Measurements from ENCODE around the gene CST7. TPM values are rescaled to one million over a fixed set of nuclear protein-coding genes. Genes with fewer than 3 reads are reported as not detected.

CST7 gene
- total and polyA plus RNA-seq, 2 donors: 15.5 to 41.9 TPM

DNA sequence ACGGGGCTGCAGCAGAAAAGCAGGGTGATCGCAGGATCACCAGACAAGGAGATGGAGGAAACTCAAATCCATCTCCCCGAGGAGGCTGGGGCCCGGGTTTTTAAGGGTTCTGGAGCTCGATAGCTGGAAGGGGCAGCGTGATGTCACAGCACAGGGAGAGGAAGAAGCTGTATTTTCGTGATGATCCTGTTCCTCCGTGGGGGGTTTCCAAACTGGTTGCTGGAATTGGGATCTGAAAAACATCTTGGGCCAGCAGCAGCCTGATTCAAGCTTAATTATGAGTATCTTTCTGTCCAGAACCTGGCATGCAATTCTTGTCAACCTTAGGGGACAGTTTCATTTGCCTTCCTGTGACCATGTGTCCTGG lies 4.1 kb downstream of the CST7 start:
- Histone ChIP-seq H3K4me3 (ENCODE audit: low read length in 2 of 2) (no peak overlapping the region), H3K36me3 (ENCODE audit: control insufficient read depth in 2 of 2, insufficient read depth in 2 of 2, low read length in 1 of 2) (peaks cover 3 to 16% of the 10 kb centered on the region in 2 donors), H3K9me3 (ENCODE audit: control insufficient read depth in 2 of 2, insufficient read depth in 1 of 2, low read length in 1 of 2) (no peaks in the 10 kb centered on the region), H3K27me3 (ENCODE audit: control insufficient read depth in 2 of 2, insufficient read depth in 1 of 2, low read length in 1 of 2) (no peaks in the 10 kb centered on the region), H3K4me1 (ENCODE audit: control insufficient read depth in 2 of 2, insufficient read depth in 2 of 2, low read length in 2 of 2) (peaks cover 15 to 40% of the 10 kb centered on the region in 2 donors), H3K27ac (ENCODE audit: low read depth in 1 of 2, low read length in 1 of 2) (peak overlapping the region in 1 of 2 donors; percentile 65)
- WGBS: 96% methylated on average over 8 of the region's 8 CpGs
- DNase-seq (ENCODE audit: low read depth in 6 of 9, low spot score in 9 of 9): no peak

DNA sequence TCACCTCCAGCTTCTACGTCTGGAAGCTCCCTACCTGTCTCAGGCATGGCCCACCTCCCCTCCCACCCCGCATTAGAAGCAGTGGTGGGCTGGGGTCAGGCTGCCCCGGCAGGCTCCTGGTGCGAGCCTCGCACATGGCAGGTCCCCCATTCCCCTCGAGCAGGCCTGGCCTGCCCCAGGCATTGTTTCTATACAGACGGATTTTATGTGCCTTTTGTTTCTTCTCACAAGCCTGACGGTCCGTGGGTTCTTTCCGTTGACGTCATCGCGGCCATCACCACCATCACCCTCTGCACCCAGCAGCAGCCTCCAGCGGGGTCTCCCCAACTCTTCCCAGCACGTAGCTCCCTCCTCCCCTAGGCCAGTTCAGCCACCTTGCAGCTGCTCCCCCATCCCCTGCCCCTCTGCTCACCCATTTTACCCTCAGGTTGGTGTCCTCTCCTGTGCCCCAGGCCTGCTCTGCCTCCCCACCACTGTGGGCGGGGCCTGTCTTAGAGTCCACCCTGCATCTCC lies 4.6 kb downstream of the CST7 start:
- Histone ChIP-seq H3K9me3 (ENCODE audit: control insufficient read depth in 2 of 2, insufficient read depth in 1 of 2, low read length in 1 of 2) (no peaks in the 10 kb centered on the region), H3K4me1 (ENCODE audit: control insufficient read depth in 2 of 2, insufficient read depth in 2 of 2, low read length in 2 of 2) (peaks cover 14 to 38% of the 10 kb centered on the region in 2 donors), H3K36me3 (ENCODE audit: control insufficient read depth in 2 of 2, insufficient read depth in 2 of 2, low read length in 1 of 2) (peaks cover 3 to 21% of the 10 kb centered on the region in 2 donors), H3K27me3 (ENCODE audit: control insufficient read depth in 2 of 2, insufficient read depth in 1 of 2, low read length in 1 of 2) (no peaks in the 10 kb centered on the region), H3K27ac (ENCODE audit: low read depth in 1 of 2, low read length in 1 of 2) (peak overlapping the region in 1 of 2 donors; percentile 65), H3K4me3 (ENCODE audit: low read length in 2 of 2) (no peak overlapping the region)
- WGBS: 95% methylated on average over 16 of the region's 16 CpGs
- no peak for DNase-seq (ENCODE audit: low read depth in 6 of 9, low spot score in 9 of 9)

DNA sequence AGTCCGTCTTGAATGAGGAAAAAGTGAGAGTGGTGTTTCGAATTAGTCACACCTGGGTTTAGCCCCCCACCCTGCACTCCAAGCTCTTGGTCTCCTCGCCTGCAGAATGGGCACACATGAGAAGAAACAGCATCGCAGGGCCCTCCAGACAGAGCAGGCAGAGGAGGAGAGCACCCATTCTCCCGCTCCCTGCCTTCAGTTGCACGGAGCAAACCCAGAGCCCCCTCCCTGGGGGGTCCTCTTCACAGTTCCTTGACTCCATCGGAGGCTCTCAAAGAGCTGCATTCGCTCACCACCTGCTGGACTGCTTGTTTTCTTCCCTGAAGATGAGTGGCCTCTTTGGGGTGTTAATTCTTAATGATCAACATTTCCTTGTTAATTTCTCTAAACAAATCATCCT lies 5.1 kb downstream of the CST7 start:
- peaks cover 8 to 25% of the 10 kb centered on the region in 2 donors for H3K36me3 ChIP-seq (ENCODE audit: control insufficient read depth in 2 of 2, insufficient read depth in 2 of 2, low read length in 1 of 2)
- WGBS: 91% methylated on average over 8 of the region's 8 CpGs
- no peak for DNase-seq (ENCODE audit: low read depth in 6 of 9, low spot score in 9 of 9)
- H3K27ac ChIP-seq (ENCODE audit: low read depth in 1 of 2, low read length in 1 of 2): peak overlapping the region; percentile 50 to 65
- H3K27me3 ChIP-seq (ENCODE audit: control insufficient read depth in 2 of 2, insufficient read depth in 1 of 2, low read length in 1 of 2): no peaks in the 10 kb centered on the region
- H3K4me3 ChIP-seq (ENCODE audit: low read length in 2 of 2): no peak overlapping the region
- H3K9me3 ChIP-seq (ENCODE audit: control insufficient read depth in 2 of 2, insufficient read depth in 1 of 2, low read length in 1 of 2): no peaks in the 10 kb centered on the region
- peaks cover 10 to 33% of the 10 kb centered on the region in 2 donors for H3K4me1 ChIP-seq (ENCODE audit: control insufficient read depth in 2 of 2, insufficient read depth in 2 of 2, low read length in 2 of 2)

DNA sequence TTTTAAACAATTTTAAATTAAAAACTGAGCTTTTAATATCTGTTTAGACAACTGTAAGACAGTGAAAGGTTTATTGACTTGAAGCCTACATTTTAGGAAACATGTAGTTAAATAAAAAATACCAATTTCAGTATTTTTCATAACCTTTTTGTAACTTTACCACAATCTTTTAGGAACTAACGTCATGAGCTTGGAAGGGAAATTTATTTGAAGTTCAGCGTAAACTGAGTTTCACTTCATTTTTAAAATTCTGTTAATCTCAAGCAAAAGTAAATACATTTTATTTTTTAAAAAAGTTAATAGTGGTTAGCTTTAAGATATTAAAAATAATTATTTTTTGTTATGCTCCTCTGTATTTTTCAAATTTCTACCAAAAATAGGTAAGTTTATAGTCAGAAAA lies 5.5 kb downstream of the CST7 start:
- Histone ChIP-seq H3K4me1 (ENCODE audit: control insufficient read depth in 2 of 2, insufficient read depth in 2 of 2, low read length in 2 of 2) (peaks cover 5 to 29% of the 10 kb centered on the region in 2 donors), H3K27ac (ENCODE audit: low read depth in 1 of 2, low read length in 1 of 2) (peak overlapping the region in 1 of 2 donors; percentile 72), H3K27me3 (ENCODE audit: control insufficient read depth in 2 of 2, insufficient read depth in 1 of 2, low read length in 1 of 2) (no peaks in the 10 kb centered on the region), H3K4me3 (ENCODE audit: low read length in 2 of 2) (no peak overlapping the region), H3K9me3 (ENCODE audit: control insufficient read depth in 2 of 2, insufficient read depth in 1 of 2, low read length in 1 of 2) (no peaks in the 10 kb centered on the region), H3K36me3 (ENCODE audit: control insufficient read depth in 2 of 2, insufficient read depth in 2 of 2, low read length in 1 of 2) (peaks cover 10 to 28% of the 10 kb centered on the region in 2 donors)
- no peak for DNase-seq (ENCODE audit: low read depth in 6 of 9, low spot score in 9 of 9)
- WGBS: 86% methylated on average over 2 of the region's 2 CpGs

DNA sequence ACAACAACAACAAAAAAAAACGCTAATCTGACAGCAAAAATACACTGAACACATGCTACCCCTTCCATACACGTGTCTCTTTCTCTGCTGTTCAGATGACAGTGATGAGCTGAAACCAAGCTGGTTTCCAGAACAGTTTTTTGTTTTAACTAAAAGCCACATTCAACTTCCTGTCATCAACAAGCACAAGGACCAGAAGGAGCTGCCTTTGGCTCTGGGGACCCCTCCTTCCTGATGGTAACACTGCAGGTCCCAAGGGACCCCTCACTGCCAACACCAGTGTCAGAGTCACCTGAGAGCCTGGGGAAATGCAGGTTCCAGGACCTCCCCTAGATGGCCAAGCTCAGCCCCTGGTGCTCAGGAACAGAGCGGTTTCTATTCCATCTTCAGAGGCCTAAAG lies 6.0 kb downstream of the CST7 start:
- Histone ChIP-seq H3K36me3 (ENCODE audit: control insufficient read depth in 2 of 2, insufficient read depth in 2 of 2, low read length in 1 of 2) (peaks cover 11 to 33% of the 10 kb centered on the region in 2 donors), H3K27ac (ENCODE audit: low read depth in 1 of 2, low read length in 1 of 2) (peak overlapping the region; percentile 26 to 72), H3K27me3 (ENCODE audit: control insufficient read depth in 2 of 2, insufficient read depth in 1 of 2, low read length in 1 of 2) (no peaks in the 10 kb centered on the region), H3K4me1 (ENCODE audit: control insufficient read depth in 2 of 2, insufficient read depth in 2 of 2, low read length in 2 of 2) (peaks cover 5 to 25% of the 10 kb centered on the region in 2 donors), H3K4me3 (ENCODE audit: low read length in 2 of 2) (no peak overlapping the region), H3K9me3 (ENCODE audit: control insufficient read depth in 2 of 2, insufficient read depth in 1 of 2, low read length in 1 of 2) (no peaks in the 10 kb centered on the region)
- peak in 8 of 9 donors; percentile 22 to 82 (median 46) for DNase-seq (ENCODE audit: low read depth in 6 of 9, low spot score in 9 of 9)
- 33% methylated on average over 3 of the region's 3 CpGs for WGBS

DNA sequence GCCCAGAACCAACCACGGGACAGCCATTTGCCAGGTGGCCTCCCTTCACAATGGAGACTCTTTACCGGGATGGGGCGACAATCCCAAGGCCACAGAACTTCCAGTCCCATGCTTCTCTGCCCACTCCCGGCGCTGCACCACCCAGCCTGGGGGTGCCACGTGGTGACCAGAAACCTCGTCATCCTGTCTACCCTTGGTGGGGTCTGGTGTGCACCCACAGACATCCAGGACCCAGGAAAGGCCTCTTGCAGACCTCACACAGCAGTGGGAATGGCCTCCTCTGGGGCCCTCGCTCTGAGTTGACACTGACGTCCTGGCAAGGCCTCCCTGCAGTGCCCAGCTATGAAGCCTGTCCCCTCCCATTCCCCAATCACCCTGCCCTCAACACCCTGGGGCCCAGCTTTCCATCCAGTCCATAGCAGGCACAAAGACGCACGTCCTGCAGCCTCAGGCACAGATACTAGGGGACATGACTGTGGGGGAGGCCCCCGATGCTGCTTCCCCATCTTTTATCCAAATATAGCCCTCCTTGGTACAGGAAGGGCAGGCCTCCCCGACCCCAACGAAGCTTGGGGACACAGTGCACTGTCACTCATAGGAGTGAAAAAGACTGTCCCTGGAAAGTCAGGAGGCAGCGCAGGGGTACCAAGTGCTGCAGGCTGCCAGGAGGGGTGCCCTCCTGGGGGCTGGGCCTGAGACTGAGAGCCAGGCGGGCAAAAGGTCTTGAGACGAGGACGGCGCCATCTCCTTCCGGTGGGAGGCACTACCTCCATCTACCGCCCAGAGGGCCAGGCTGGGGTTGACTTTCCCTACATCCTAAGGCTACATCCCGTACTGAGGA lies 7.2 kb downstream of the CST7 start:
- 97% methylated on average over 22 of the region's 22 CpGs for WGBS
- DNase-seq (ENCODE audit: low read depth in 6 of 9, low spot score in 9 of 9): no peak
- no peak overlapping the region for H3K27ac ChIP-seq (ENCODE audit: low read depth in 1 of 2, low read length in 1 of 2)
- no peaks in the 10 kb centered on the region for H3K27me3 ChIP-seq (ENCODE audit: control insufficient read depth in 2 of 2, insufficient read depth in 1 of 2, low read length in 1 of 2)
- H3K4me1 ChIP-seq (ENCODE audit: control insufficient read depth in 2 of 2, insufficient read depth in 2 of 2, low read length in 2 of 2): peaks cover 5 to 23% of the 10 kb centered on the region in 2 donors
- no peaks in the 10 kb centered on the region for H3K9me3 ChIP-seq (ENCODE audit: control insufficient read depth in 2 of 2, insufficient read depth in 1 of 2, low read length in 1 of 2)
- peaks cover 12 to 40% of the 10 kb centered on the region in 2 donors for H3K36me3 ChIP-seq (ENCODE audit: control insufficient read depth in 2 of 2, insufficient read depth in 2 of 2, low read length in 1 of 2)
- no peak overlapping the region for H3K4me3 ChIP-seq (ENCODE audit: low read length in 2 of 2)

DNA sequence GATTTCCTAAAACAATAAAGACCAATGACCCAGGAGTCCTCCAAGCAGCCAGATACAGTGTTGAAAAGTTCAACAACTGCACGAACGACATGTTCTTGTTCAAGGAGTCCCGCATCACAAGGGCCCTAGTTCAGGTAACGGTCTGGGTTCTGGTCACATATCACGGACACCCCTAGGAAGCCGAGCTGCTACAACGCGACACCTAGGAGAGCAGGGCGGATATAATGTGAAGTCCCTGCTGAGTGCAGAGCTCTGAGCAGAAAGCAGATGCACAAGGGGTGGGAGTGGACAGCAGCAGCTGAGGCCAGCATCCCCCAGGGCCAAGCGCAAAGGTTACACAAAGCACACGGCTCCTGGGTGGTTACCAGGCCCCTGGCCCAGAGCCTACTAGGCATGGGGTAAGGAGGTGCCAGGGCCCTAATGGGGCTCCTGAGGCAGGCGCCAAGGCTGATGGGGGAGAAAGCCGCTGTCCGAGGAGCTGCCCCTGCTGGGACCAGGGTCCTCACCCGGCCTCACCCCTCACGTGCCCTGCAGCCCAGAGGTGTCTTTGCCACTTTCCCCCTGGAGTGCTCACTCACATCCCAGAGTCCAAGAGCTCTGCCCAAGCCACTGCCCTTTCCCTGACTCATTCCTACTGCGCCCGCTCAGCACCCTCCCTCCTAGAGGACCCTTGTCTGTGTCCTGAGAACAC lies 8.4 kb downstream of the CST7 start:
- Histone ChIP-seq H3K27me3 (ENCODE audit: control insufficient read depth in 2 of 2, insufficient read depth in 1 of 2, low read length in 1 of 2) (no peaks in the 10 kb centered on the region), H3K9me3 (ENCODE audit: control insufficient read depth in 2 of 2, insufficient read depth in 1 of 2, low read length in 1 of 2) (no peaks in the 10 kb centered on the region), H3K4me3 (ENCODE audit: low read length in 2 of 2) (no peak overlapping the region), H3K27ac (ENCODE audit: low read depth in 1 of 2, low read length in 1 of 2) (no peak overlapping the region), H3K36me3 (ENCODE audit: control insufficient read depth in 2 of 2, insufficient read depth in 2 of 2, low read length in 1 of 2) (peaks cover 21 to 48% of the 10 kb centered on the region in 2 donors), H3K4me1 (ENCODE audit: control insufficient read depth in 2 of 2, insufficient read depth in 2 of 2, low read length in 2 of 2) (peaks cover 5 to 21% of the 10 kb centered on the region in 2 donors)
- WGBS: 98% methylated on average over 18 of the region's 18 CpGs
- no peak for DNase-seq (ENCODE audit: low read depth in 6 of 9, low spot score in 9 of 9)

DNA sequence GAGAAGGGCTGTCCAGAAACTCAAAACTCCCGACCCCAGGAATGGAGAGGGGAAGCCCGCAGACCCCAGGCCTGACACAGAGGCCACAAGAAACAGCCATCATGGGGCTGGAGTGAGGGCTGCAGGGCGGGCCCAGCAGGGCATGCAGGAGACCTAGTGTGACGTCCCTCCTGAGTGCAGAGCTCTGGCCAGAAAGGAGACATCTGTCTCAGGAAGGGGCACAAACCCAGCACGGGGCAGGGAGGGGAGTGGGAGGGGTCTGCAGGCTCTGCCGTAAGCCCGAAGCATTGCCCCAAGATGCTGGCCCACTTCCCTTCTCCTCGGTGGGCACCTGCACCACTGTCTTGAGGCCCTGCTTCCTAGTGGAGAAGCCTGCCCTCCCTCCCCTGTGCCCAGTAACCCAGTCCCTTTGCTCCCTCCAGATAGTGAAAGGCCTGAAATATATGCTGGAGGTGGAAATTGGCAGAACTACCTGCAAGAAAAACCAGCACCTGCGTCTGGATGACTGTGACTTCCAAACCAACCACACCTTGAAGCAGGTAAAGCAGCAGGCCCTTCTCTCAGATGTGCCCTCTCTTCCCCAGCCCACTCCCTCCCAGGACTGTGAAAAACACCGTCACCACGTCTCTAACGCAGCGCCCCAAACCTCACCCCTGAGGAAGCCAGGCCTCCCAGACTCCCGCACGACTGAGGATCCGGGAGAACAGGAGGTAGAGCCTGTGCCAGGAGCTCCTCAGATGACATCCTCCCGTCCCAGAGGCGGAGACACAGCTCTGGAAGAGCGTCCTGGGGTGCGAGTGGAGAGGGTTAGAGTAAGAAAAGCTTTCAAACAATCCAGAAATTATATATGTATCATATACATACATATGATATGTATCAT lies 9.7 kb downstream of the CST7 start:
- H3K27me3 ChIP-seq (ENCODE audit: control insufficient read depth in 2 of 2, insufficient read depth in 1 of 2, low read length in 1 of 2): no peaks in the 10 kb centered on the region
- no peak overlapping the region for H3K4me3 ChIP-seq (ENCODE audit: low read length in 2 of 2)
- H3K36me3 ChIP-seq (ENCODE audit: control insufficient read depth in 2 of 2, insufficient read depth in 2 of 2, low read length in 1 of 2): peaks cover 32 to 61% of the 10 kb centered on the region in 2 donors
- H3K27ac ChIP-seq (ENCODE audit: low read depth in 1 of 2, low read length in 1 of 2): no peak overlapping the region
- no peak for DNase-seq (ENCODE audit: low read depth in 6 of 9, low spot score in 9 of 9)
- WGBS: 93% methylated on average over 20 of the region's 20 CpGs
- no peaks in the 10 kb centered on the region for H3K9me3 ChIP-seq (ENCODE audit: control insufficient read depth in 2 of 2, insufficient read depth in 1 of 2, low read length in 1 of 2)
- H3K4me1 ChIP-seq (ENCODE audit: control insufficient read depth in 2 of 2, insufficient read depth in 2 of 2, low read length in 2 of 2): peaks cover 5 to 17% of the 10 kb centered on the region in 2 donors

Measured in thymus (tissue), 11 donors.